K562 (cell line): Measurements from ENCODE around the gene MEAF6. TPM values are rescaled to one million over a fixed set of nuclear protein-coding genes. Genes with fewer than 3 reads are reported as not detected.

Source experiments
- CCNT2 ChIP-seq: IDR thresholded peaks from 2 replicates; pipeline ENCODE4 v1.6.1; 2011; ENCODE audit warnings: borderline replicate concordance, low read depth, mild to moderate bottlenecking, moderate library complexity, mixed read lengths, low read length; ENCODE audit not compliant: insufficient read length; ENCODE audit errors: extremely low read depth
- ELF1 ChIP-seq: fragments of 200-800 bp; sonication (Bioruptor generic); IDR thresholded peaks from 2 replicates; pipeline ENCODE4 v1.6.1; 2016; ENCODE audit warnings: missing genetic modification characterization, missing compliant biosample characterization
- ETS2 ChIP-seq: IDR thresholded peaks from 2 replicates; pipeline ENCODE4 v1.6.1; 2016; ENCODE audit warnings: borderline replicate concordance, missing genetic modification characterization, mild to moderate bottlenecking, moderate library complexity, missing compliant biosample characterization; ENCODE audit not compliant: poor library complexity, severe bottlenecking
- EWSR1 ChIP-seq: fragments of 450-650 bp; IDR thresholded peaks from 2 replicates; pipeline ENCODE4 v1.6.1; 2018; ENCODE audit warnings: borderline replicate concordance, mild to moderate bottlenecking, low read depth, moderate library complexity; ENCODE audit not compliant: partially characterized antibody
- FOSL1 ChIP-seq: fragments of 200-800 bp; sonication (Bioruptor generic); conservative IDR thresholded peaks from 2 replicates; pipeline ENCODE4 v1.6.1; 2016; ENCODE audit warnings: missing genetic modification characterization, missing compliant biosample characterization
- JUNB ChIP-seq: fragments of 450-650 bp; formaldehyde crosslinking; conservative IDR thresholded peaks from 2 replicates; pipeline ENCODE4 v1.4.0; 2020; ENCODE audit warnings: mild to moderate bottlenecking
- LCOR ChIP-seq: sonication (generic); formaldehyde crosslinking; IDR thresholded peaks from 2 replicates; pipeline ENCODE4 v1.8.0; 2022; ENCODE audit warnings: mild to moderate bottlenecking, missing genetic modification reagents
- MAFF ChIP-seq: IDR thresholded peaks from 2 replicates; pipeline ENCODE4 v1.6.1; 2012; ENCODE audit warnings: low read length, improper control_type of control experiment
- MCM2 ChIP-seq: fragments of 450-650 bp; IDR thresholded peaks from 2 replicates; pipeline ENCODE4 v1.6.1; 2017; ENCODE audit warnings: low read depth, mild to moderate bottlenecking
- NR2F6 ChIP-seq: fragments of 450-650 bp; formaldehyde crosslinking; IDR thresholded peaks from 2 replicates; pipeline ENCODE4 v1.4.0; 2020; ENCODE audit warnings: mild to moderate bottlenecking
- POLR2A ChIP-seq: fragments of 450-650 bp; conservative IDR thresholded peaks from 2 replicates; pipeline ENCODE4 v1.6.1; 2016
- TAF7 ChIP-seq: fragments of 450-650 bp; IDR thresholded peaks from 2 replicates; pipeline ENCODE4 v1.6.1; 2016; ENCODE audit warnings: missing genetic modification characterization, missing compliant biosample characterization
- TAF9B ChIP-seq: fragments of 450-650 bp; IDR thresholded peaks from 2 replicates; pipeline ENCODE4 v1.6.1; 2018; ENCODE audit warnings: mild to moderate bottlenecking; ENCODE audit not compliant: partially characterized antibody
- XRCC3 ChIP-seq: fragments of 450-650 bp; IDR thresholded peaks from 2 replicates; pipeline ENCODE4 v1.6.1; 2017; ENCODE audit warnings: mild to moderate bottlenecking, moderate library complexity
- ZBED1 ChIP-seq: IDR thresholded peaks from 2 replicates; pipeline ENCODE4 v1.6.1; 2014
- ZFPM2 ChIP-seq: fragments of 250-450 bp; sonication (Bioruptor Pico); IDR thresholded peaks from 2 replicates; pipeline ENCODE4 v1.5.1; 2022; ENCODE audit warnings: mild to moderate bottlenecking
- ZFX ChIP-seq: sonication (generic); formaldehyde crosslinking; IDR thresholded peaks from 2 replicates; pipeline ENCODE4 v1.8.0; 2022; ENCODE audit warnings: mild to moderate bottlenecking, missing genetic modification reagents, moderate library complexity
- ZKSCAN8 ChIP-seq: fragments of 200-800 bp; sonication (Bioruptor generic); IDR thresholded peaks from 2 replicates; pipeline ENCODE4 v1.6.1; 2016; ENCODE audit warnings: missing genetic modification characterization, missing compliant biosample characterization
- ZNF239 ChIP-seq: fragments of 250-450 bp; sonication (Bioruptor Pico); IDR thresholded peaks from 2 replicates; pipeline ENCODE4 v1.4.0; 2020; ENCODE audit warnings: mild to moderate bottlenecking
- ZNF347 ChIP-seq: fragments of 450-650 bp; formaldehyde crosslinking; IDR thresholded peaks from 2 replicates; pipeline ENCODE4 v1.4.0; 2020; ENCODE audit warnings: low read depth, mild to moderate bottlenecking, moderate library complexity
- ZSCAN32 ChIP-seq: fragments of 450-650 bp; formaldehyde crosslinking; IDR thresholded peaks from 2 replicates; pipeline ENCODE4 v1.4.0; 2020; ENCODE audit warnings: mild to moderate bottlenecking, moderate library complexity
- polyA plus RNA-seq, 8 experiments: library from polyadenylated mRNA; depleted of rRNA in 4 of 8; stranded (reverse) in 5 of 8; unstranded in 3 of 8; fragments of >200 nt; fragmentation: Nextera tagmentation in 2 of 8; fragmentation: Illumina TruSeq in 1 of 8; extraction: Ambion mirVana in 2 of 8; extraction: Trizol in 1 of 8; gene quantifications; 2 replicates each; pipeline versions ENCODE4 v1.2.1 to v1.2.3, GENCODE V29; 2011 to 2014; ENCODE audit warnings: inconsistent platforms in 1 of 8, missing spikeins in 1 of 8
- total RNA-seq, 7 experiments: library from RNA; depleted of rRNA in 6 of 7; stranded (reverse); fragments of >200 nt in 6 of 7; fragmentation: Illumina TruSeq in 2 of 7; extraction: Trizol in 2 of 7; gene quantifications; 2 replicates each; pipeline versions ENCODE4 v1.2.1 to v1.2.3, GENCODE V29; 2011 to 2021; ENCODE audit warnings: low replicate concordance in 1 of 7
- TF ChIP-seq, protein P1 (sequence below): conservative IDR thresholded peaks from 2 replicates; pipeline ENCODE4 v1.6.1; 2011; ENCODE audit warnings: low read depth, mild to moderate bottlenecking, low read length; ENCODE audit not compliant: control insufficient read depth
- TF ChIP-seq, protein P2 (sequence below): fragments of 250-450 bp; sonication (Bioruptor Pico); IDR thresholded peaks from 2 replicates; pipeline ENCODE4 v1.5.0; 2022; ENCODE audit warnings: mild to moderate bottlenecking
- TF ChIP-seq, protein P3 (sequence below): fragments of 250-450 bp; sonication (Bioruptor Pico); IDR thresholded peaks from 2 replicates; pipeline ENCODE4 v1.5.0; 2021; ENCODE audit warnings: mild to moderate bottlenecking, borderline replicate concordance

MEAF6 gene
- total and polyA plus RNA-seq, 9 of the 15 experiments (the other 6 are each of a cell fraction or from before 2014, with no cell fraction given): 55.0 to 151 (median 92.3) TPM

DNA sequence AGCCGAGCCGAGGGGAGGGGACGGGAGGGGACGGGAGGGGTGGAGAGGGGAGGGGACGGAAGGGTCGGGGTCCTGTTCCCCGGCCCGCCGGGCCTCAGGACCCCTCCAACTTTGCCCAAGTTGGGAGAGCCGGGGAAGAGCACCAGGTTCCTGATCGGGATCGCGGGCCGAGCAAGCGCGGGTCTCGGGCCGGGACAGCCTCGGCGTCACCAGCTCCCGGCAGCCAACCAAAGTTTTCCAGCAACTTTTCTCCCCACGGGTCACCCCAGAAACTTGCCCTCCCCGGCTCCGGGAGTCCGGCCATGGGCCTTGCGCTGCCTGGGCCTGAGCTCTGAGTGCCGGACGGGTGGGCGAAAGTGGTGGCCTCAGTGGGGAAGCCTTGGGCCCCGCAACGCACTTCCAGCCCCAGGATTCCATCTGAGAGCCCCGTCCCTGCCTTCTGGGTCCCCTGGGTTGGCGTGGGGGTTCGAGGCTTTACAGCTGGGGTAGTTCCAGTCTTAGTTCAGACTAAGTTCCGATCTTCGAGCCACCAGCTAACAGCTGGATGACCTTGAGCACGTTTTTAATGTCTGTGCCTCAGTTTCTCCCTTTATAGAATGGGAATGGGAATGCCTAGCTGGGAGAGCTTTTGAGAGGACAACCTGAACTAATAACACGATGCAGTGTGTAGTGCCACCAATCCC, 39.7 kb downstream of the MEAF6 start (continued):
- TF ChIP-seq ZBED1: no peak
- TF ChIP-seq, protein P1, sequence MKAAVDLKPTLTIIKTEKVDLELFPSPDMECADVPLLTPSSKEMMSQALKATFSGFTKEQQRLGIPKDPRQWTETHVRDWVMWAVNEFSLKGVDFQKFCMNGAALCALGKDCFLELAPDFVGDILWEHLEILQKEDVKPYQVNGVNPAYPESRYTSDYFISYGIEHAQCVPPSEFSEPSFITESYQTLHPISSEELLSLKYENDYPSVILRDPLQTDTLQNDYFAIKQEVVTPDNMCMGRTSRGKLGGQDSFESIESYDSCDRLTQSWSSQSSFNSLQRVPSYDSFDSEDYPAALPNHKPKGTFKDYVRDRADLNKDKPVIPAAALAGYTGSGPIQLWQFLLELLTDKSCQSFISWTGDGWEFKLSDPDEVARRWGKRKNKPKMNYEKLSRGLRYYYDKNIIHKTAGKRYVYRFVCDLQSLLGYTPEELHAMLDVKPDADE: peak; percentile 59; the same call in 1 of the 2 replicates
- TF ChIP-seq ZKSCAN8 (CRISPR knock-in tag): no peak
- TF ChIP-seq POLR2A: peak; percentile 68
- peak; percentile 57 for TF ChIP-seq ELF1 (tag)
- TF ChIP-seq ZNF347 (CRISPR knock-in tag): no peak
- TF ChIP-seq FOSL1: no peak
- no peak for TF ChIP-seq TAF7
- TF ChIP-seq ZSCAN32 (CRISPR knock-in tag): 0 out of 2 replicates have a peak, but pooled peaks have one; percentile 24
- no peak for TF ChIP-seq ETS2
- TF ChIP-seq LCOR (CRISPR knock-in tag): peak; percentile 86
- TF ChIP-seq, protein P2, sequence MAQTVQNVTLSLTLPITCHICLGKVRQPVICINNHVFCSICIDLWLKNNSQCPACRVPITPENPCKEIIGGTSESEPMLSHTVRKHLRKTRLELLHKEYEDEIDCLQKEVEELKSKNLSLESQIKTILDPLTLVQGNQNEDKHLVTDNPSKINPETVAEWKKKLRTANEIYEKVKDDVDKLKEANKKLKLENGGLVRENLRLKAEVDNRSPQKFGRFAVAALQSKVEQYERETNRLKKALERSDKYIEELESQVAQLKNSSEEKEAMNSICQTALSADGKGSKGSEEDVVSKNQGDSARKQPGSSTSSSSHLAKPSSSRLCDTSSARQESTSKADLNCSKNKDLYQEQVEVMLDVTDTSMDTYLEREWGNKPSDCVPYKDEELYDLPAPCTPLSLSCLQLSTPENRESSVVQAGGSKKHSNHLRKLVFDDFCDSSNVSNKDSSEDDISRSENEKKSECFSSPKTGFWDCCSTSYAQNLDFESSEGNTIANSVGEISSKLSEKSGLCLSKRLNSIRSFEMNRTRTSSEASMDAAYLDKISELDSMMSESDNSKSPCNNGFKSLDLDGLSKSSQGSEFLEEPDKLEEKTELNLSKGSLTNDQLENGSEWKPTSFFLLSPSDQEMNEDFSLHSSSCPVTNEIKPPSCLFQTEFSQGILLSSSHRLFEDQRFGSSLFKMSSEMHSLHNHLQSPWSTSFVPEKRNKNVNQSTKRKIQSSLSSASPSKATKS (CRISPR knock-in tag): no peak
- TF ChIP-seq CCNT2: peak; percentile 4
- no peak for TF ChIP-seq JUNB (CRISPR knock-in tag)
- no peak for TF ChIP-seq ZNF239 (CRISPR knock-in tag)
- TF ChIP-seq XRCC3: no peak
- peak; percentile 61 for TF ChIP-seq ZFX (CRISPR knock-in tag)
- TF ChIP-seq ZFPM2 (CRISPR knock-in tag): no peak
- TF ChIP-seq EWSR1: no peak
- peak; percentile 69; the same call in 1 of the 2 replicates for TF ChIP-seq NR2F6 (CRISPR knock-in tag)
- no peak for TF ChIP-seq TAF9B
- TF ChIP-seq, protein P3, sequence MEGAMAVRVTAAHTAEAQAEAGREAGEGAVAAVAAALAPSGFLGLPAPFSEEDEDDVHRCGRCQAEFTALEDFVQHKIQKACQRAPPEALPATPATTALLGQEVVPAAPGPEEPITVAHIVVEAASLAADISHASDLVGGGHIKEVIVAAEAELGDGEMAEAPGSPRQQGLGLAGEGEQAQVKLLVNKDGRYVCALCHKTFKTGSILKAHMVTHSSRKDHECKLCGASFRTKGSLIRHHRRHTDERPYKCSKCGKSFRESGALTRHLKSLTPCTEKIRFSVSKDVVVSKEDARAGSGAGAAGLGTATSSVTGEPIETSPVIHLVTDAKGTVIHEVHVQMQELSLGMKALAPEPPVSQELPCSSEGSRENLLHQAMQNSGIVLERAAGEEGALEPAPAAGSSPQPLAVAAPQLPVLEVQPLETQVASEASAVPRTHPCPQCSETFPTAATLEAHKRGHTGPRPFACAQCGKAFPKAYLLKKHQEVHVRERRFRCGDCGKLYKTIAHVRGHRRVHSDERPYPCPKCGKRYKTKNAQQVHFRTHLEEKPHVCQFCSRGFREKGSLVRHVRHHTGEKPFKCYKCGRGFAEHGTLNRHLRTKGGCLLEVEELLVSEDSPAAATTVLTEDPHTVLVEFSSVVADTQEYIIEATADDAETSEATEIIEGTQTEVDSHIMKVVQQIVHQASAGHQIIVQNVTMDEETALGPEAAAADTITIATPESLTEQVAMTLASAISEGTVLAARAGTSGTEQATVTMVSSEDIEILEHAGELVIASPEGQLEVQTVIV (CRISPR knock-in tag): no peak
- no peak for TF ChIP-seq MCM2
- TF ChIP-seq MAFF: no peak
